ENCODE data around the gene CDH15.
"Not testable (repeated sequence)": the region's sequence is repeated elsewhere in the genome, so short reads cannot be mapped to it uniquely, and the experiment has no call there.

The CDH15 gene

GRCh38 chr16:89210165-89210903 is 38.8 kb downstream of the CDH15 start:
- DNase-seq: no peak
- intact Hi-C loops (cut with DNase I): loop anchor here (5.0 kb wide), 1 partner anchor 268 kb away; no protein-coding TSS in a partner anchor

- DNase-seq: no peak
Measured at GRCh38 chr16:89210904-89211515, 39.5 kb downstream of the CDH15 start.

GRCh38 chr16:89216315-89217137 is 45.0 kb downstream of the CDH15 start:
- intact Hi-C loops (cut with DNase I): no loop called here
- peak; percentile 60 to 91 (median 82) for DNase-seq

More at GRCh38 chr16:89210904-89211515, 39.5 kb downstream of the CDH15 start:
- intact Hi-C loops (cut with DNase I): loop anchor here (5.0 kb wide), 1 partner anchor 269 kb away; no protein-coding TSS in a partner anchor

GRCh38 chr16:89217138-89217387 is 45.5 kb downstream of the CDH15 start:
- intact Hi-C loops (cut with DNase I): no loop called here
- no peak for DNase-seq

GRCh38 chr16:89217388-89218191 is 46.0 kb downstream of the CDH15 start, which contains the start of gene ZNF778:
Gene ZNF778, plus strand, starts transcription at chr16:89217703. Its CDS starts 3,425 bp downstream, at chr16:89221128.
- intact Hi-C loops (cut with DNase I): no loop called here
- peak; percentile 62 to 94 (median 85) for DNase-seq

- intact Hi-C loops (cut with DNase I): no loop called here
- no peak for DNase-seq
Measured at GRCh38 chr16:89219365-89219764, 47.8 kb downstream of the CDH15 start.

GRCh38 chr16:89221604-89222003 is 50.1 kb downstream of the CDH15 start:
- intact Hi-C loops (cut with DNase I): no loop called here
- no peak for DNase-seq

- no peak for DNase-seq
- intact Hi-C loops (cut with DNase I): no loop called here
Measured at GRCh38 chr16:89222931-89223330, 51.4 kb downstream of the CDH15 start.

- no peak for DNase-seq
- intact Hi-C loops (cut with DNase I): no loop called here
Measured at GRCh38 chr16:89224665-89225064, 53.1 kb downstream of the CDH15 start.

- peak in 1 of 42 donors; percentile 7 for DNase-seq
Measured at GRCh38 chr16:89230255-89230654, 58.7 kb downstream of the CDH15 start.

GRCh38 chr16:89232107-89232506 is 60.6 kb downstream of the CDH15 start:
- no peak for DNase-seq
- intact Hi-C loops (cut with DNase I): no loop called here

More at GRCh38 chr16:89230255-89230654, 58.7 kb downstream of the CDH15 start:
- intact Hi-C loops (cut with DNase I): no loop called here

- intact Hi-C loops (cut with DNase I): no loop called here
- DNase-seq: no peak
Measured at GRCh38 chr16:89233678-89234490, 62.3 kb downstream of the CDH15 start.

- no peak for DNase-seq
- intact Hi-C loops (cut with DNase I): no loop called here
Measured at GRCh38 chr16:89237733-89238132, 66.2 kb downstream of the CDH15 start.

- DNase-seq: peak; percentile 57 to 89 (median 76)
- intact Hi-C loops (cut with DNase I): no loop called here
Measured at GRCh38 chr16:89241187-89242007, 69.8 kb downstream of the CDH15 start.

GRCh38 chr16:89242795-89243200 is 71.2 kb downstream of the CDH15 start:
- intact Hi-C loops (cut with DNase I): no loop called here

GRCh38 chr16:89243664-89244063 is 72.1 kb downstream of the CDH15 start:
- no peak for DNase-seq
- intact Hi-C loops (cut with DNase I): no loop called here

More at GRCh38 chr16:89242795-89243200, 71.2 kb downstream of the CDH15 start:
- DNase-seq: no peak

GRCh38 chr16:89244264-89244663 is 72.7 kb downstream of the CDH15 start:
- intact Hi-C loops (cut with DNase I): not testable (repeated sequence)

More at GRCh38 chr16:89244264-89244663, 72.7 kb downstream of the CDH15 start:
- DNase-seq: not testable (repeated sequence)
